ENCODE data around the gene NTPCR.

DNA sequence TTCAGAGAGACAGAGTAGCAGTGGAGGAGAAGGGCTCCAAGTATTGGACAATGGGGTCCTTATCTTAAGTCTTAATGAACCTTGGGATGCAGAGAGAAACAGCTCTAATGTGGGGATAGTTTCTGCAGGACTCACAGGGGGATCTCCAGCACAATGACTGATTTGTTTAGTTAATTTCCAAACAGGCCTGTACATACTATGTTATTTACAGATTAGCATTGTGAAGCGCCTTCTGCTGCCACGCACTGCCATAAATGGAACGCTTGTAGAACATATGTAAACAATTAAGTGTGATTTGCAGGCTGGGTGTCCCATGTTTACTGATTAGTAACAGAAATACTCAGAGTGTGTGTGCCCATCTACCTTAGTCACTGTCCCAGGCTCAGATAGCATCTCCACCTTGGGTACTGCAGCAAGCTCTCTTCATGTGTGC lies 56.1 kb downstream of the NTPCR start:
- TF ChIP-seq, protein P1, sequence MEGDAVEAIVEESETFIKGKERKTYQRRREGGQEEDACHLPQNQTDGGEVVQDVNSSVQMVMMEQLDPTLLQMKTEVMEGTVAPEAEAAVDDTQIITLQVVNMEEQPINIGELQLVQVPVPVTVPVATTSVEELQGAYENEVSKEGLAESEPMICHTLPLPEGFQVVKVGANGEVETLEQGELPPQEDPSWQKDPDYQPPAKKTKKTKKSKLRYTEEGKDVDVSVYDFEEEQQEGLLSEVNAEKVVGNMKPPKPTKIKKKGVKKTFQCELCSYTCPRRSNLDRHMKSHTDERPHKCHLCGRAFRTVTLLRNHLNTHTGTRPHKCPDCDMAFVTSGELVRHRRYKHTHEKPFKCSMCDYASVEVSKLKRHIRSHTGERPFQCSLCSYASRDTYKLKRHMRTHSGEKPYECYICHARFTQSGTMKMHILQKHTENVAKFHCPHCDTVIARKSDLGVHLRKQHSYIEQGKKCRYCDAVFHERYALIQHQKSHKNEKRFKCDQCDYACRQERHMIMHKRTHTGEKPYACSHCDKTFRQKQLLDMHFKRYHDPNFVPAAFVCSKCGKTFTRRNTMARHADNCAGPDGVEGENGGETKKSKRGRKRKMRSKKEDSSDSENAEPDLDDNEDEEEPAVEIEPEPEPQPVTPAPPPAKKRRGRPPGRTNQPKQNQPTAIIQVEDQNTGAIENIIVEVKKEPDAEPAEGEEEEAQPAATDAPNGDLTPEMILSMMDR (IDR thresholded peaks at IDR 0.05): no peak
- no peak for TF ChIP-seq POLR2AphosphoS5 (IDR thresholded peaks at IDR 0.05; ENCODE audit: insufficient read depth in 1 of 2, low read depth in 1 of 2)
- TF ChIP-seq POLR2A (IDR thresholded peaks at IDR 0.05): no peak

Data from vagina (tissue), 2 donors.